ENCODE results near the gene PGM2.
A peak's percentile ranks its signal among the peaks of the same experiment; 100 is the strongest.
"Not testable (repeated sequence)": the region's sequence is repeated elsewhere in the genome, so short reads cannot be mapped to it uniquely, and the experiment has no call there.

PGM2 gene

GRCh38 chr4:37820458-37820857 lies 6.0 kb upstream of the PGM2 start:
- not testable (repeated sequence) for DNase-seq

GRCh38 chr4:37821953-37822605 lies 4.4 kb upstream of the PGM2 start:
- peak; percentile 47 for DNase-seq

GRCh38 chr4:37825501-37825900 lies 985 bp upstream of the PGM2 start:
- peak; percentile 1 for DNase-seq

- peak; percentile 50 for DNase-seq
Observed at GRCh38 chr4:37825968-37826294, 555 bp upstream of the PGM2 start.

- DNase-seq: no peak
Observed at GRCh38 chr4:37827030-37827685, 672 bp downstream of the PGM2 start.

GRCh38 chr4:37827802-37828321 lies 1.4 kb downstream of the PGM2 start:
- peak; percentile 26 for DNase-seq

- peak; percentile 12 for DNase-seq
Observed at GRCh38 chr4:37828843-37829242, 2.4 kb downstream of the PGM2 start.

GRCh38 chr4:37830640-37831039 lies 4.2 kb downstream of the PGM2 start:
- no peak for DNase-seq

- DNase-seq: no peak
Observed at GRCh38 chr4:37835031-37835430, 8.5 kb downstream of the PGM2 start.

- DNase-seq: no peak
Observed at GRCh38 chr4:37835806-37836205, 9.3 kb downstream of the PGM2 start.

GRCh38 chr4:37836274-37836673 lies 9.8 kb downstream of the PGM2 start:
- no peak for DNase-seq

GRCh38 chr4:37836838-37837440 lies 10.5 kb downstream of the PGM2 start:
- DNase-seq: no peak

GRCh38 chr4:37837446-37837845 lies 11.0 kb downstream of the PGM2 start:
- no peak for DNase-seq

- DNase-seq: no peak
Observed at GRCh38 chr4:37839426-37839825, 12.9 kb downstream of the PGM2 start.

GRCh38 chr4:37844204-37844603 lies 17.7 kb downstream of the PGM2 start:
- DNase-seq: no peak

GRCh38 chr4:37845201-37845600 lies 18.7 kb downstream of the PGM2 start:
- no peak for DNase-seq

- DNase-seq: no peak
Observed at GRCh38 chr4:37847311-37847884, 20.9 kb downstream of the PGM2 start.

- no peak for DNase-seq
Observed at GRCh38 chr4:37852376-37852775, 25.9 kb downstream of the PGM2 start.

GRCh38 chr4:37858112-37858511 lies 31.6 kb downstream of the PGM2 start:
- no peak for DNase-seq

- DNase-seq: no peak
Observed at GRCh38 chr4:37858872-37859271, 32.4 kb downstream of the PGM2 start.

- DNase-seq: no peak
Observed at GRCh38 chr4:37860266-37860665, 33.8 kb downstream of the PGM2 start.

GRCh38 chr4:37862961-37863360 lies 36.5 kb downstream of the PGM2 start:
- no peak for DNase-seq

- no peak for DNase-seq
Observed at GRCh38 chr4:37864786-37865185, 38.3 kb downstream of the PGM2 start.

- DNase-seq: no peak
Observed at GRCh38 chr4:37865450-37865849, 39.0 kb downstream of the PGM2 start.

Measured in NCI-H69 (cell line).